GM18873 (cell line): ENCODE results near the gene RANBP10.
"Not testable (repeated sequence)": the region's sequence is repeated elsewhere in the genome, so short reads cannot be mapped to it uniquely, and the experiment has no call there.

Experiments used
- ATAC-seq: cut with Tn5 transposase; IDR thresholded peaks from one replicate; pipeline ENCODE4 v1.9.1; 2021; ENCODE audit warnings: mild to moderate bottlenecking, moderate library complexity, moderate number of reproducible peaks; ENCODE audit not compliant: unreplicated experiment, low FRiP score

The RANBP10 gene

DNA sequence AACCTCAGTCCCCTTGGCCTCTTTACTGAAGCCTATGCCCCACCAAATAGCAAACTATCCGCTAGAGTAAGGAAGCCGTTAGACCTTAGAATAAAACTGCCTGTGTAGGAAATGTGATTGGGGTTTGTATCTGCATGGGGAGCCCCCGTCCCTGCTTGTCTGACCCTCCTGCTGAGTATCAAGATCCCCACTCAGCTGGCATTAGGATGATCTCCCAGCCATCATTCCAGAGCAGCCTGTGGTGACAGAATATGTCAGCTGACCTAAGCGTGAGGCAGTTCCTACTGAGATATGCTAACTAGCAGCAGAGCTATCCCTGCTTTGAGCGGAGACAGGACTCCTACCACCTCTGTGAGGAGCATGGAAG is 86.6 kb downstream of the RANBP10 start:
- no peak for ATAC-seq

DNA sequence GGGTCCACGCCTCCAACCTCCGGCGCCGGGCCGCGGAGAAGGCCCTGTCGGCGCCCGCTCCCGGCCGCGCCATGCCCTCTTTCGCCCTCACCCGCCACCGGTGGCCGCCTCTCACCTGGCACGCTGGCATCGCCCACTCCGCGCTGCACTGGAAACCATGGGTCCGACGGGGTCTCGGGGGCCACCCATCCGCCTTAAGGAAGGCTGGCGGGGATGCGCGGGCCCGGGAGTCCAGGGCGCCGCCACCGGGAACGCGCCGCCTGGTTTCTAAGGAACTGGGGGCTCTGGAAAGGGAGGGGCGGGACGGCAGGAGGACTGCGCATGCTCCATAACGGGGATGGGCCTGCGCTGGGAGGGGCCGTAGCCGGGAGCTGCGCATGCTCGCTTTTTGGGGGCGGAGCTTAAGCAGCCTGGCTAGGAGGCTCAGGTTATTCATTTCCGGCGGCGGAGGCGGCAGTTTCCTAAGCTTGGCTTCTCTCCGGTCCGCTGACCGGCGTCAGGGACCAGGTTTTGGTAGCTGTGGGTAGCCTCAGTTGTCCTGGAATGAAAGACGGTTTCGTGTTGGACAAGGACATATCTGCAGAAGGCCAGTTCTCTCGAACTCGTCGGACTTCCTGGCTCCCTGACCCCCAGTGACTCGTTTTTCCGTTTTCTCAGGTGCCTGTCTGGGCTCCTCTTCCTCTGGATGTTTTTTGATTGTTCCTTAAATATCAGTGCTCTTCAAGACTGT is 87.1 kb downstream of the RANBP10 start, which contains the start of gene GFOD2:
Gene GFOD2 (minus strand): TSS at position 269 of the 730 bp plus-strand sequence. CDS start 33,601 bp downstream, outside the sequence.
- peak; percentile 76 for ATAC-seq

DNA sequence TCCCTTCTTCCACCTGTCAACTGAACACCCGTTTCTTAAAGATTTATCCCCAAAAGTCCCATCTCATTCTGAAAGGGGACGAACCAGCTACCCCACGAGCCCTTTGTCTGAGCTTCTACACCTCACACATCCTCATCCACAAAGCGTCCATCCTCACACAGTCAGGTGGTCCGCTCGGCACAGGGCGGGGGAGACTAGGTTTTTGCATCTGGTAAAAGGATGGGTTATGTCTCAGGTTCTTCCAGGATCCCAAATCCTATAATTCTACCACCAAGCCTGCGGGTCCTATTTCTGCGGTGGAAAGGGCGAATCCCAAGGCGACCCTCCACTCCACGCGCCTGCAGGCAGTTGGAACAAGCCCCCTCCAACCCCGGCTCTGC is 87.7 kb downstream of the RANBP10 start:
- no peak for ATAC-seq

DNA sequence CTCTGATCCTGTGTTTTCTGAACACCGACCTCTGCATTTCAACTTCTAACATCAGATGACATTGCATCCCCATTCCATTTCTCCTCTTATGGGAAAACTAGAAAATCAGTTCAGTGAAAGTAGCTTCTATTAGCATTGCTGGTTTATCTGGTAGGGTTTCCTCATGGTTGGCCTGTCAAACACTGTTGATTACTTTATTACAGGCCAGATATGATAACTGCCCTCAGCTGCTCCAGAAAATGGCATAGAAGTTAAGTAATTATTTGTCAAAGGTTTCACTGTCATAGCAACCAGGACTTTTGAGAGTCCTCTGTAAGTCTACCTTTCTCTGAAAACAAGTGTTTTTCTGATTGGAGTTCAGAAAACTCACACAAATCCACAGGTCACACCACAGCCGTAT is 90.3 kb downstream of the RANBP10 start:
- ATAC-seq = no peak

DNA sequence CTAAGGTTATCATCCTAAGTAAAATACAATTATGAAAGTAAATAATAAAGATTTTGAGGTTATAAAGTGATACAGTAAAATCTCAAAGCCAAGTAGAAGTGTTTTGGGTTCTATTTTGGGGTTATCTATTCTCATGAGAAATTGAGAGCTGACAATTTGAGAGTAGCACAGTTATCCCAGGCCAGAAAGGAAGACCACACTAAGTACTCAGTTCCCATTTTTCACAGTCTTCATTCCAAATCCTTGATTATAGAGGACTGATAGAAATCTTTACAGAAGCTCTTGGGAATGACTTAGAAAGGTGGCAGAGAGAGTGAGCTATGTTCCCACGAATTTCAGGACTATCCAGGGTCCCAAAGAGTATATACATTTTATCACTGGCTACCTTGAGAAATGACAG is 91.8 kb downstream of the RANBP10 start:
- ATAC-seq = no peak

DNA sequence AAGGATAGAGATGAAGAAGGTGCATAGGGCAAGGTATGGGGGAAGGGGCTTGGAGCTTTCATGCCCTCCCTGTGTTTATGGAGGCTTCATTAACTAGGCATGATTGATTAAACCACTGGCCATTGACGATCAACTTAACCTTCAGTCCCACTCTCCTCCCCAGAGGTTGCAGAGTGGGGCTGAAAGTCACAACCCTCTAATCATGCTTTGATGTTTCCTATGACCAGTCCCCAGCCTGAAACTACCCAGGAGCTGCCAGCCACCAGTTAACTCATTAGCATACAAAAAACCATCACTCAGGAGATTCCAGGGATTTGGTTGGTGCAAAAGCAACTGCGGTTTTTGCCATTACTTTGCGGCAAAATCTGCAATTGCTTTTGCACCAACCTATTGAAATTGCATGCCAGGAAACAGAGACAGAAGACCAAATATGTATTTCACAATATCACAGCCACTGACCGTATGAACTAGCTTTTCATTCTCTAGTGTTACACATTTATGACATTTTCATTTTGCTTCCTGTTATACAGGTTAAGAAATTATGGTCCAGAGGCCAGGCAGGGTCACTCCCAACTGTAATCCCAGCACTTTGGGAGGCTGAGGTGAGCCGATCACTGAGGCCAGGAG is 92.6 kb downstream of the RANBP10 start:
- no peak for ATAC-seq

DNA sequence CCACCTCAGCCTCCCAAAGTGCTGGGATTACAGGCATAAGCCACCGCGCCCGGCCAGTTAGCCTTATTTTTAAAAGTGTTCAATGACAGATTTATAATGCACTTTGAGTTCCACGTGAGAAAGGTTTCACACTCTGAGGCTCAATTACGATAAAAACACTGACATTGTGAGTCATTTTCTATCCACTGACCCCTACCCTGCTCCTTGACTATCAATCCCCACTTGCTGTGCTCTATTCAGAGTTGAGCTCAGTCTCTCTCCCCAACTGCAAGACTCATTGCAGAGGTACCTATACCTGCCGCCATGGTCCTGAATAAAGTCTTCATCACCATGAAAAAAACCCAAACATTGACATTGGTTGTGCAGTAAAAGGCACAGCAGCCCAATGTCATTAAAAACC is 95.8 kb downstream of the RANBP10 start:
- no peak for ATAC-seq

DNA sequence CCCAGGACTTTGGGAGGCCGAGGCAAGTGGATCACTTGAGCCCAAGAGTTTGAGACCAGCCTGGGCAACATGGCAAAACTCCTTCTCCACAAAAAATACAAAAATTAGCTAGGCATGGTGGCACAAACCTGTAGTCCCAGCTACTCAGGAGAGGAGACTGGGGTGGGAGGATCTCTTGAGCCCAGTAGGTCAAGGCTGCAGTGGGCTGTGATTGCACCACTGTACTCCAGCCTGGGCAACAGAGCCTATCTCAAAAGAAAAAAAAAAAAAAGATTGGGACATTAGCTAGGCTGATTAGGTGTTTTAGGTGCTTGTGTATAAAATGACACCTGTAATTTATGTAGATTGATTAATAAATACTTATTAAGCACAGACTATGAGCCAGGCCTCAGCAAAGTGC is 97.3 kb downstream of the RANBP10 start:
- no peak for ATAC-seq

DNA sequence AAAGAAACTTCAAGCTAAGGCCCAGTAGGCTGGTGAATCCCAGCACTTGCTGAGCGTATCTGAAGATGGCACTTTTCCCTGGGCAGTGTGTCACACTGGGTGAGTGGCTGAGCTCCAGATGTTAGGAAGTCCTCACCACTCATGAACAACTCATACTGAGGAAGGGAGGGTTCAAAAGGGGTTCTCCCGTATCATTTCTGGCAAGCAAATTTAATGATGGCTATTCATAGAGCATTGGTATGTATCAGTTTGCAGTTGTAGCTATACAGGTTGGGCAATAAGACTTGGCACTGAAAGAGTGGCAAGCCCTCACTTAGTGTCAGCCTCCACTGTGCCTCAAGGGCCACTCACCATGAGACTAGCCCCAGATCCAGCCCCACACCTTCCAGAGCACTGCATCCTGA is 98.0 kb downstream of the RANBP10 start:
- no peak for ATAC-seq

DNA sequence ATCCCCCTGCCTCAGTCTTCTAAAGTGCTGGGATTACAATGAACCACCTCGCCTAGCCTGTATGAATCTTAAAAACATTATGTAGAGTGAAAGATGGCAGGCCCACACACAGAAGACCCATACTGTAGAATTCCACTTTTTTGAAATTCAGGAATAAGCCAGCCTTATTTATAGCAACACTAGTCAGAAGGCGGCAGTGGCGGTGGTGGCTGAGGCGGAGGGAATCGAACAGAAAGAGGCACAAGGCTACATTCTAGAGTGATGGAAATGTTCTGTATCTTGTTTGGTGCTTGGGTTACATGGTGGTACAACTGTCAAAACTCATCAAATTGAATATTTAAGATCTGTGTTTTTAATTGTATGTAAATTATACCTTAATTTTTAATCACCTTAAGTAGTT is 98.6 kb downstream of the RANBP10 start:
- no peak for ATAC-seq

DNA sequence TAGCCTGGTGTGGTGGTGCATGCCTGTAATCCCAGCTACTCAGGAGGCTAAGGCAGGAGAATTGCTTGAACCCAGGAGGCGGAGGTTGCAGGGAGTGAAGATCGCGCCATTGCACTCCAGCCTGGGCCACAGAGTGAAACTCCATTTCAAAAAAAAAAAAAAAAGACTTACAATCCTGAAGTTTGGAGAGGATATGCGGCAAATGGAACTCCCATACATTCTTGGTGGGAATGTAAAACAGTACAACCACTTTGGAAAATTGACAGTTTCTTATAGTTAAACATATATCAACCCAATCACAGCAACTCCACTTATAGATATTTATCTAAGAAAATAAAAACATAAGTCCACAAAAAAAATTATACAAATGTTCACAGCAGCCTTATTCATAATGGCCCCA is 99.2 kb downstream of the RANBP10 start:
- ATAC-seq = no peak

DNA sequence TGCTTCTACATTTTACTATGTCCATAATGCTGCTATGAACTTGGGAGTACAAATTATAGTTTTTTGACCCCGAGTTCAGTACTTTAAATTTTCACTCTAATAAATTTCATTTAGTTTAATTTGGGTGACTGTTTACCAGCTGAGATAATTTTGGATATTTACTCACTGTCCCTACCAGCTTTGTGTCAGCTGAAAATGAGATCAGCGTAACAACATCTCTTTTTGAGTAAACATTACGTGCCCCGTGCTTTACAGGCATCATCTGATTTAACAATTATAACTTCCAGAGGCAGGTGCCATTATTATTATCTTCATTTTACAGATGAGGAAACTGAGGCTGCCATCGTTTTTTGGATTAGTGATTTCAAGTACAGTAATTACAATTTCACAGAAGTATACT is 102.2 kb downstream of the RANBP10 start:
- no peak for ATAC-seq

DNA sequence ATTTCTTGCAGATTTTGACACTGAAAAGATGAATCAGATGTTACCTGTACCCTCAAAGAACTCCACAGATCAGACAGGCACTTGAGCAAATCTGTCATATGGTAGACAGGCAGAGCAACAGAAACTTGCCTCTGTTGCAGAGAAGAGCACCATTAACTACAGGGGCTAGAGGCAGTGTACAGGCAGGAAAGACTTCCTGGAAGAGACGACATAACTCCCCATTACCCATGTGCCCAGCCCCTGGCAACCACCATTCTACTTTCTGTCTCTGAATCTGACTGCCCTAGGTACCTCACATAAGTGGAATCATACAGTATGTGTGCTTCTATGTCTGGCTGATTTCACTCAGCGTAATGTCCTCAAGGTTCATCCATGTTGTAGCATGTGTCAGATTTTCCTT is 102.7 kb downstream of the RANBP10 start:
- ATAC-seq = no peak

DNA sequence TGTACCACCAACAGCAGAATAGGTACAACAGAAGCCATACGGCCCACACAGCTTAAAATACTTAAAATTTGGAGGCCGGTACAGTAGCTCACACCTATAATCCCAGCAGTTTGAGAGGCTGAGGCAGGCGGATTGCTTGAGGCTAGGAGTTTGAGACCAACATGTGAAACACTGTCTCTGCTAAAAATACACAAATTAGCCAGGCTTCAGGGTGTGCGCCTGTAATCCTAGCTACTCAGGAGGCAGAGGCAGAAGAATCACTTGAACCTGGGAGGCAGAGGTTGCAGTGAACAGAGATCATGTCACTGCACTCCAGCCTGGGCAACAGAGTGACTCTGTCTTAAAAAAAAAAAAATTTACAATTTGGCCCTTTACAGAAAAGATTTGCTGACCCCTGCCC is 104.2 kb downstream of the RANBP10 start:
- ATAC-seq = no peak

DNA sequence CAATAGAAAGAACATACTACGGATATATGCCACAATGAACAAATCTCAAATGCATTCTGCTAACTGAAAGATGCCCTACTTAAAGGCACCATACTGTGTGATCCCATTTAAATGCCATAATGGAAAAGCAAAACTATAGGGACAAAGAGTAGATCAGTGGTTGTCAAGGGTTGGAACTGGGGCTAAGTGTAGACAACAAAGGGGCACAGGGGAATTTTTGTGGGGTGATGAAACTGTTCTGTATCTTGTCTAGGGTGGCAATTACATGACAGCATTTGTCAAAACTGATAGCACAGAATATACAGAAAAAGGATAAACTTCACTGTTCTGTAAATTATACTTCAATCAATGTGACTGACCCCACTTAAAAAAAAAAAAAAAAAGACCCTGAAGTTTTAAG is 104.9 kb downstream of the RANBP10 start:
- ATAC-seq = no peak

DNA sequence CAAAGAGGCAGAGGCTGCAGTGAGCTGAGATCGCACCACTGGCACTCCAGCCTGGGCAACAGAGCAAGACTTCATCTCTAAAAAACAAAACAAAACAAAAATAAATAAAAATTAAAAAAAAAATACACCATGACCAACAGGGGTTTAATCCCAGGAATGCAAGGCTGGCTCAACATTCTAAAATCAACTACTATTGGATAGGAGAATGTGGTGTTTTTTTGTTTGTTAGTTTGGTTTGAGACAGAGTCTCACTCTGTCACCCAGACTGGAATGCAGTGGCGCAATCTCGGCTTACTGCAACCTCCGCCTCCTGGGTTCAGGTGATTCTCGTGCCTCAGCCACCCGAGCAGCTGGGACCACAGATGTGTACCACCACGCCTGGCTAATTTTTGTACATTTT is 107.1 kb downstream of the RANBP10 start:
- ATAC-seq = no peak

DNA sequence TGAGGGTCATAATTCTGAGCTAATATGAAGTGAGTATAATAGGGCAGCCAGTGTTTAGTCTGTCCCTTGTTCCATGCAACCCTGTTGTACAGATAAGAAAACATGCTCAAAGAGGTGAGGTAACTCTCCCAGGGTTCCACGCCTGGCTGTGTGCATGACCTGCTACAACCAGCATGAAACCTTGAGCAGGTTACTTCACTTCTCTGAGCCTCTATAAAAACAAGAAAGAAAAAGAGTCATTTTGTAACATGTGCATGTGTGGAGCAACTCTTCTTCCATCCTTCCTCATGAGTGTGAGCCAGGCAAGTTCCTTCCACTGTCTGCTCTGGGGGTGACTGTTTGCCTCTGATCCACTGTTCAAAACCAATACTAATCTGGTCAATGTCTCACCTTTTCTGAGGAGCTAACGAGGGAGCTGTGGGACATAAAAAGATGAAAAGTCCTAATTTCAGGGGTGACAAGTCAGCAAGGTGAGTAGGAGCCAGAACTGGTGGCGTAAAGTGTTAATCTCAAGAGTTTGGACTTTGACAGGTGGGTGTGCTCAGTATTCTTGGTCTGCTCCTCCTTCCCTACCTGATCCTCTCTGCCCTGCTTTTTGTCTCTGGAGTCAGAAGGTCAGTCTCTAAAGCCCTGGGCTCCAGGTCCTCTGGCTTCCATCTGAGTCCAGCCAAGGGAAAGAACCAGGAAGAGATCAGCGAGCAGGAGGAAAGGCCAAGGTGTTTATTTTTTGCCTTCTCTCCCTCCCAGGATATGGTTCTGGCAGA is 108.8 kb downstream of the RANBP10 start:
- no peak for ATAC-seq

DNA sequence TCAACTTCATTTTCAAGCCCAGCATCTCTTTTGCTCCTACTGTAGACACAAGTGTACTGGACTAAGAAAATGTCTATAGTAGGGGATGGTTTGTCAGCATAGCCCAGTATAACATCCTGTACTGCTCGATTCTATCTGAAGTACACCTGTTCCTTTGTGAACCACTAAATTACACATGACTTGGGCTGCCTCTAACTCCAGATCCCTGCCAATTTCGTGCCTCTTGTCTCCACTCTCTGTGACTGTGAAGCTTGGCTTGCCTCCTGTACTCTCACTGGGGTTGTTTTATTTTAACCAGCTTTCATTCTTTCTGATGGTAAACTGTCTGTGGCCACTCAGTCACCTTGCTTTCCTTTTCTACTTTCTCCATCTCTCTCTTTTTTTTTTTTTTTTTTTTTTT is 111.7 kb downstream of the RANBP10 start:
- no peak for ATAC-seq

DNA sequence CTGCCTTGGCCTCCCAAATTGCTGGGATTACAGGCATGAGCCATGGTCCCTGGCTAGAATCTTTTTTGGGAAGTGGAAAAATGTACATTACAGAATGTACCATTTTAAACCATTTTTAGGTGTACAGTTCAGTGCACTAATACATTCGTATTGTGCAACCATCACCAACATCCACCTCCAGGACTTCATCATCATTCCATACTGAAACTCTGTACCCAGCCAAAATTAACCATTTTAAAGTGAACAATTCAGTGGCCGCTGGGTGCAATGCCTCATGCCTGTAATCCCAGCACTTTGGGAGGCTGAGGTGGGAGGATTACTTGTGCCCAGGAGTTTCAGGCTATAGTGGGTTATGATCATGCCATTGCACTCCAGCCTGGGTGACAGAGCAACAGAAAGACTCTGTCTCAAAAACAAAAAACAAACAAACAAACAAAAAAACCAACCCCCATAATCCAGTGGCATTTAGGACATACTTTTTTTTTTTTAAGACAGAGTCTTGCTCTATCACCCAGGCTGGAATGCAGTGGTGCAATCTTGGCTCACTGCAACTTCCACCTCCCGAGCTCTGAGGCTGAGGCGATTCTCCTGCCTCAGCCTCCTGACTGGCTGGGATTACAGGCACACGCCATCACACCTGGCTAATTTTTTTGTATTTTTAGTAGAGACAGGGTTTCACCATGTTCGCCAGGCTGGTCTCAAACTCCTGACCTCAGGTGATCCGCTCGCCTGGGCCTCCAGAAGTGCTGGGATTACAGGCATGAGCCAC is 112.7 kb downstream of the RANBP10 start:
- not testable (repeated sequence) for ATAC-seq

DNA sequence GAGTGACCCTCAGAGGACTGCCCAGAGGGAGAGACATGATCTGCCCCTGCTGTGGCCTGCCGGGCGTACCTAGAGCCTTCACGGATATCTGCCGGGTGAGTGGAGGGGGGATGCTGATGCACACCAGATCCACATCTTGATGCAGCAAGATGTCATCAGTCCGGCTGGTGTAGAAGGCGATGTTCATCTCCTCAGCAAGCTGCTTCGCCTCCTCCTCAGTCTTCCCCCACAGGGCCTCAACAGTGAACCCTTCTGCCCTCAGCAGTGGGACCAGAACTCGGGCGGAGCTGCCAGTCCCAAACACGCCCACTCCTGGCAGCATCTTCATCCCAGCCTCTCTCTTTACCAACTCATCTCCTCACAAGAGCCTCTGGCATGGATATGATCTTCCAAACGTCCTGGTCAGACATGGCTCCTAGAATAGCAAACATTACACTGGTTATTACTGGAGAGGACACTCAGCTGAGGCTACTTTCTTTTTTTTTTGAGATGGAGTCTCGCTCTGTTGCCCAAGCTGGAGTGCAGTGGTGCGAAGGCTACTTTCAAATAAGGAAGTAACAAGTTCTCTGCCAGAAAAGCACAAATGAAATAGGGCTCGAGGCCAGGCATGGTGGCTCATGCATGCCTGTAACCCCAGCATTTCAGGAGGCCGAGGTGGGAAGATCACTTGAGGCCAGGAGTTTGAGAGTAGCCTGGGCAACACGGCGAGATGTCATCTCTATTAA is 120.8 kb downstream of the RANBP10 start:
- ATAC-seq = no peak
